ENCODE measurements around the gene NDUFV1.
"Not testable (repeated sequence)": the region's sequence is repeated elsewhere in the genome, so short reads cannot be mapped to it uniquely, and the experiment has no call there.

NDUFV1 gene

DNA sequence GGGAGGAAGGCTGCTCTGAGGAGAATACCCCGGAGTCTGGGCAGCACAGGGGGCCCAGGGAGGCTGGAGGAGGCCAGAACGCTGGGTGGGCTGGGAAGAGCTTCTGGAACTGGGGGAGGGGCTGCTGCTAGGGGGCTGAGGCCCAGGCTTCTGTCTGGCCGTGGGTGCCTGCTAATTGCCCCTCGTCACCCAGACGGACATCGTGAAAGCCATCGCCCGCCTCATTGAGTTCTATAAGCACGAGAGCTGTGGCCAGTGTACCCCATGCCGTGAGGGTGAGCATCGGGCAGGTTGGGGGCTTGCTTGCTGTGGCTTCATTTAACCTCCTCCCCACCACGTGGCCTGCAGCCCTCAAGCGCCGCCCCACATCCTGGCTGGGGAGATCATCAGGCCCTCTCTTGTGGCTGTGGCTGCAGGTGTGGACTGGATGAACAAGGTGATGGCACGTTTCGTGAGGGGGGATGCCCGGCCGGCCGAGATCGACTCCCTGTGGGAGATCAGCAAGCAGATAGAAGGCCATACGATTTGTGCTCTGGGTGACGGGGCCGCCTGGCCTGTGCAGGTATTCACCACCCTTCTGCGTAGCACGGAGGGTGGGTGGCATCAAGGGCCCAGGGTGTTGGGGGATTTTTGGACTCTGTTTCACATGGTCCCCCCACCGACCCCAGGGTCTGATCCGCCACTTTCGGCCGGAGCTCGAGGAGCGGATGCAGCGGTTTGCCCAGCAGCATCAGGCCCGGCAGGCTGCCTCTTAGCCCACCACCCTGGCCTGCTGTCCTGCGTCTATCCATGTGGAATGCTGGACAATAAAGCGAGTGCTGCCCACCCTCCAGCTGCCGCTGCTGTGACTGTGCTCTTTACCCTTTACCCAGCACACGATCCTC lies 5.2 kb downstream of the NDUFV1 start:
- DNase-seq (ENCODE audit: low spot score), result no peak

DNA sequence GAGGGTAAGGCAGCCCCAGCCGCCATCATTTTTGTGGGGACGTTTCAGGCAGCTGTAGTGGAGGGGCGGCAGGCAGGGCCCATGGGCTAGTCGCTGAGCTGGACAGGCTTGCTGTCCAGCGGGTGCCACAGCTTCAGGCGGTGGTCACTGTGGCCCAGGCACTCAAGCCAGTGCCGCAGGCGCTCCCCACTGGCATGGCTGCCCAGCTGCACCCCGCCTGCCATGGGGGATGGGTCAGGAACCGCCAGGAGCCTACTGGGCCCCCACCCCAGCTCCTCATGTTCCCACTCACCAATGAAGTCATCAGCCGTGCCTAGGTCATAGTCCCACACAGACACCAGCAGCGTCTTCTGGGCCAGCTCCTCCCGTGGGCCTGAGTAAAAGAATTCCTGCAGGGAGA lies 6.0 kb downstream of the NDUFV1 start:
- DNase-seq (ENCODE audit: low spot score), result no peak

DNA sequence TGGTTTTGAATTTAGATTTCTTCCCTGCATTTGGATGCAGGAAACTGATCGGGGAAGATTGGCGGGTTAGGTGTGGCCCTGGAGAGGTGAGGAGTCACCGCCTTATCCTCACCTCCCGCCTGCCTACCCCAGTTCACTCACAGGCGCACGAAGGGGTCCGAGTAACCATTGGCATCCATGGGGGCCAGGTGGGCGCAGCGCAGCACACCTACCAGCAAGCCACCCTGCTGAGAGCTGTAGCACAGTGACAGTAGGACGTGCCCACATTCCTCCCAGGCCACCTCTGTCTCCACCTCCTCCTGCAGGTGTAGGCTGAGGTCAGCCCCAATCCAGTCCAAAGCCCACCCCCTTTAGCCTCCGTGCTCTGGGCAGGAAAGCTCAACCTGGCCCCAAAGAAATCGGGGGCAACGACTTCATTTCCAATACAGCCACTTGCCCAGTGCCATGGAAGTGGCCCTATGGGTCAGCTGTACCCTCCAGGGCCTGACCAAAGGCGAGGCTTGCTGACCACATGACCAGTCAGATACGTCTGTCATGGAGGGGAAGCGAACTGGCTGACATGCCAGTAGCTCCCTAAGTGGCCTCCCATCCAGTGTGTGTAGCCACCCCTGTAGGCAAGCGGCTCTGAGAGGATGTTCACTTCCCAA lies 6.7 kb downstream of the NDUFV1 start:
- DNase-seq (ENCODE audit: low spot score), result no peak

DNA sequence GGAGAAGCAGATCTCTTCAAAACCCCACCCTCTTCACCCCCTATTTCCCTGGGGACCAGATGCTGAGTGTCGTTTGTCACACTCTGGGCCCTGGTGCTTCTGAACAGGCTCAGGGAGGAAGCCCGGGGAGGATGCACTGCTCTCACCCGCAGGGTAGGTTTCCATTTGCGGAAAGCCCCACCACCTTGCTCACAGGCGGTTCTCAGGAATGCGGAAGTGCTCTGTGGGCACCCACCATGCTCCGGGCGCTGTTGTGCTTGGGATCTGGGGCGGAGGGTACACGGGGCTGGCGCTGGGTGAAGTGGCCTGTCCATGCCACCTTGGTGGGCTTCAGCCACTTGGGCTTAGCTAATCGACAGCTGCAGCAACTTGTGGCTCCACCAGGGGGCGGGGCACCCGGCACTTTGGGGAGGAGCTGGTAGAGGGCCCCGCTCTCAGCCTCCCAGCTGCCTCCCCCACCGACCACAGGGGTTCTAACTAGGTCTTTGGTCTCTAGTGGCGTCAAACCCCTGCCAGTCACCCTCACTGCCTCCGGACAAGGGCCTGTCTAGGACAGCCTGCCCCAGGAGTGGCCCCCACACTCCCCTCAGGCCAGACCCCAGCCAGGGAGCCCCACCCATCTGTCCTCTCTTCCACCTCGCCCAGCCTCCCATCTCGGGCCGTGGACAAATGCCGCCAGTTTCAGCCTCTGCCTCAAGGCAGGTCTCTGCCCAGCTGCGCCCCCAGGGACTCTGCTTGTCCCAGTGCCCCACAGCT lies 7.4 kb downstream of the NDUFV1 start:
- peak; percentile 65 for DNase-seq (ENCODE audit: low spot score)

DNA sequence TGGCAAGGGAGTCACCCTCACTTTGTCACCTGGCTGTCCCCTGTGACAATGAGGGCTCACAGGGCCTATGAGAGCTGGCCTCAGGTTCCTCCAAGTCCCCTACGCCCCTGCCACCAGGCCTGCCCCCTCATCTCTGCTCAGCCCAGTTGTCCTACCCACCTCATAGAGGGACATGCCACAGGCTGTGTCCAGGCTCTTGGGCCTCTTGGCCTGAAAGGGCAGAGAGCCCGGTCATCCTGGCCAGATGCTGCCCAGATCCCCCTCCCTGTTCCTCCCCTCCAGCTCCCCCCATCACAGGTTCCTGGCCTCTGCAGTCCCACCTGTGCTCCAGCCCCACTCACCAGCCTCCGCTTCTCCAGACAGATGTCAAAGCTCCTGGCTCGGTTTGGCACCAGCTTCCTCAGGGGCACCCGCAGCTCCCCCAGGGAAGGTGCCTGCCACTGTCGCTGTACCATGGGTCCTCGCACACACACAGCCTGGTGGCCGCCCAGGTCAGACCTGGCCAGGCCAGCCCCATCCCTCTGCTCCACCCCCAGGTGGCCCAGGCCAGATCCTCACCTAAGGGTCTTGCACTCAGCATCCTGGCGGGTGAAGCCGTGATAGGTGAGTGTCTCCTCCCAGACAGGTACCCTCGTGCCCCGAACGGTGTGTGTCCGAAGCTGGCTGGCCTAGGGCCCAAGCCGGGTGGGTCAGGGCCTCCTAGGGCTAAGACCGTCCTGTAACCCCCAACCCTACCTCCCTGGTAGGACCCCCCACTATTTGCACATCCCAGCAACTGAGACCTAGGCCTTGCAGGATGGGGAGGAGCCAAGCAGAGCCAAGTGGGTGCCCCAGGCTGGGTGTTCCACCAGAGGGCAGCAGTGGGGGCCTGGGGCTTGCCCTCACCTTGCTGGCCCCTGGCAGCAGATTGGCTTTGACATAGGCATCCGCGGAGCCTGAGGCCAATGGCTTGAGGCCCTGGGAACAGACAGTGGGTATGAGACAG lies 8.3 kb downstream of the NDUFV1 start:
- peak; percentile 43 for DNase-seq (ENCODE audit: low spot score)

DNA sequence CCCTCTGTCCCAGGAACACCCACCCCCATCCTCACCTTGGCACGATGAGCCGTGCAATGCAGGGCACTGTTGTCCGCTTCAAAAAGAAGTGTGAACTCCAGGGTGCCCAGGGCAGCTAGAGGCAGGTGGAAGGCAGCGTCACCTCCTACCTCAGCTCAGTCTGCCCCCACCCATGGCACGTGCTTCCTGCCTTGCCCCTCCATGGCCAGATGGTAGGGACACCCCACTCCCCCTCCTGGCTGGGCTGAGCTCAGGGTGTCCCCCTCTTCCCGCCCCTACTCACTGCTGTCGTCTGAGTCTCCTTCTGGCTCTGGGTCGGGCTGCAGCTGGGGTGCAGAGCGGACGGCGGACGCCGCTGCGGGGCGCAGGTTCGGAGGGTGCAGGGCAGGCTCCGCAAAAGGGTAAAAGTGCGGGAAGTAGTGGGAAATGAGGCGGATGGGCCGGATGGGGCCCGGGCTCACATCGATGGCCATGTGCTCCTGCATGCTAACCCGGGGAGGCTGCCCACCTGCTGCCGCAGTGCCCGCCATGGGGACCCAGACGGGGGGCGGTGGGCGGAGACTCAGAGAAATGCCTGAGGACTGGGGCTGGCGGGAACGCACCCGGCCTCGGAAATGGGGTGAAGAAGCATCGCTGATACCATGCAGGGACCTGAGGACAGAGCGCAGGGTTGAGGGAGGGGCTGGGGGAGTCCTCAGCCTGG lies 9.1 kb downstream of the NDUFV1 start:
- DNase-seq (ENCODE audit: low spot score), result no peak

DNA sequence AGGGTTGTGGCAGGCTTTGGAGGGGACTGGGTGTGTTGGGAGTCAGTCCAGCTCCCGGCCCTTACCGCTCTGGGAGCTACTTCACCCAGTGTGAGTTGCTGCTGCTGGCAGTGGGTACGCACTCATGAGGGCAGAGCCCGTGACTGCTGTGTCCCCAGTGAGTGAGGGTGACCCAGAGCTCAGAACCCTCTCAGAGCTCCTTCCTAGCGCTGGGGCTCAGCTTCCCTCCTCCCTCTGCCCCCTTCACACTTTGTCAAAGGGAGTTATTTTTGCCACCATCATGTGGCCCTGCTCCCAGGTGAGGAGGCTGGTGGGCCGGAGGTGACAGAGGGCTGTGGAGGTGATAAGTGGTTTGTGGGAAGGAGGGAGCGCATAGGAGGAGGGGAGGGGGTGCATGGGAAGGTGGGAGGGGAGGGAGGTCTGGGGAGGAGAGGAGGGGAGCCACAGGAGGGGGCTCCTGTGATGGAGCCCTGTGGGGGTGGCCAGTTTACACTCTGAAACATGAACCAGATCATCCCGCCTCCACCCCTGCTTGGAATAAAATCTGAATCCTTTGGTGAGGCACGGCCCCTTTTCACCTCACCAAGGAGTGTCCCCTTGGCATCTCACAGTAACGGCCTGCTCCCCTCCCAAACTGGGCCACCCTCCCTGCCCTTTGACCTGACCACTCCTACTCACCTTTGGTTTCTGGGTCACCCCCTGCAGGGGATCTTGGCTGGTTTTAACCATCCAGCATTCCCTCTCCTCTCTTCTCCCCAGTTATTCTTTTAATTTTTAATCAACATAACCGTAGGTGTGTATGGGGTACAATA lies 9.9 kb downstream of the NDUFV1 start:
- no peak for DNase-seq (ENCODE audit: low spot score)

DNA sequence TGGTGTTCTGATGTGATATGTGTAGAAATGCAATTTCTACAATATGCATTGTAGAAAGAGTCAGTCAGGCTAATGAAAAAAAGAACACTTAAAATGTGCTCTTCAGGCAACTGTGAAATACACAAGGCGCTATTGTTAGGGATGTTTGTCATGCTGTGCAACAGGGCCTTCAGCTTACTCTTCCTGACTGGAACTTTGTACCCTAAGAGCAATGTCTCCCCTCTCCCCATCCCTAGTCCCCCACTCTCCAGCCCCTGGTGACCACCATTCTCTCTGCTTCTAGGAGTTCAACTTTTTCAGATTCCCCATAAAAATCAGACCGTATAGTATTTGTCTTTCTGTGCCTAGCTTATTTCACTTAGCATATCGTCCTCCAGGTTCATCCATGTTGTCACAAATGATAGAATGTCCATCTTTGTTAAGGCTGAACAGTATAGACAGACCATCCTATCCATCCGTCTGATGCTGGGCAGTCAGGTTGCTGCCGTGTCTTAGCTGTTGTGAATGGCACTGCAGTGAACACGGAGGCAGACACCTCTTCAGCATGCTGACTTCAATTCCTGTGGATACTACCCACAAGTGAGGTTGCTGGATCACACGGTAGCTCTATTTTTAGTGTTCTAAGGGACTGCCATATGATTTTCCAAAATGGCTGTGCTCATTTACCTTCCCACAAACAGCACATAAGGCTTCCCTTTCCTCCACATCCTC lies 10.7 kb downstream of the NDUFV1 start:
- no peak for DNase-seq (ENCODE audit: low spot score)

DNA sequence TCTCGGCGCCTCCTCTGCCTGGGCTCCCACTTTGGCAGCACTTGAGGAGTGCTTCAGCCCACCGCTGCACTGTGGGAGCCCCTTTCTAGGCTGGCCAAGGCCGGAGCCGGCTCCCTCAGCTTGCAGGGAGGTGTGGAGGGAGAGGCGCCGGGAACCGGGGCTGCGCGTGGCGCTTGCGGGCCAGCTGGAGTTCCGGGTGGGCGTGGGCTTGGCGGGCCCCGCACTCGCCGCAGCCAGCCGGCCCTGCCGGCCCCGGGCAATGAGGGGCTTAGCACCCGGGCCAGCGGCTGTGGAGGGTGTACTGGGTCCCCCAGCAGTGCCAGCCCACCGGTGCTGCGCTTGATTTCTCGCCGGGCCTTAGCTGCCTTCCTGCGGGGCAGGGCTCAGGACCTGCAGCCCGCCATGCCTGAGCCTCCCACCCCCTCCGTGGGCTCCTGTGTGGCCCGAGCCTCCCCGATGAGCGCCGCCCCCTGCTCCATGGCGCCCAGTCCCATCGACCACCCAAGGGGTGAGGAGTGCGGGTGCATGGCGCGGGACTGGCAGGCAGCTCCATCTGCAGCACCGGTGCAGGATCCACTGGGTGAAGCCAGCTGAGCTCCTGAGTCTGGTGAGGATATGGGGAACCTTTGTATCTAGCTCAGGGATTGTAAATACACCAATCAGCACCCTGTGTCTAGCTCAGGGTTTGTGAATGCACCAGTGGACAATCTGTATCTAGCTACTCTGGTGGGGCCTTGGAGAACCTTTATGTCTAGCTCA lies 12.3 kb downstream of the NDUFV1 start:
- DNase-seq (ENCODE audit: low spot score), result not testable (repeated sequence)

DNA sequence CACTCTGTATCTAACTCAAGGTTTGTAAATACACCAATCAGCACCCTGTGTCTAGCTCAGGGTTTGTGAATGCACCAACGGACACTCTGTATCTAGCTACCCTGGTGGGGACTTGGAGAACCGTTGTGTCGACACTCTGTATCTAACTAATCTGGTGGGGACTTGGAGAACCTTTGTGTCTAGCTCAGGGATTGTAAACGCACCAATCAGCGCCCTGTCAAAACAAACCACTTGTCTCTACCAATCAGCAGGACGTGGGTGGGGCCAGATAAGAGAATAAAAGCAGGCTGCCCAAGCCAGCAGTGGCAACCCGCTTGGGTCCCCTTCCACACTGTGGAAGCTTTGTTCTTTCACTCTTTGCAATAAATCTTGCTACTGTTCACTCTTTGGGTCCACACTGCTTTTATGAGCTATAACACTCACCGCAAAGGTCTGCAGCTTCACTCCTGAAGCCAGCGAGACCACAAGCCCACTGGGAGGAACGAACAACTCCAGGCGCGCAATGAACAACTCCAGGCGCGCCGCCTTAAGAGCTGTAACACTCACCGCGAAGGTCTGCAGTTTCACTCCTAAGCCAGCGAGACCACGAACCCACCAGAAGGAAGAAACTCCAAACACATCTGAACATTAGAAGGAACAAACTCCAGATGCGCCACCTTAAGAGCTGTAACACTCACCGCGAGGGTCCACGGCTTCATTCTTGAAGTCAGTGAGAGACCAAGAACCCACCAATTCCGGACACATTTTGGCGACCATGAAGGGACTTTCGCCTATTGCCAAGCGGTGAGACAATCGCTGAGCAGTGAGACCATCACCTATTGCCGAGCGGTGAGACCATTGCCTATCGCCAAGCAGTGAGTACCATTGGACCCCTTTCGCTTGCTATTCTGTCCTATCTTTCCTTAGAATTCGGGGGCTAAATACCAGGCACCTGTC lies 13.2 kb downstream of the NDUFV1 start:
- DNase-seq (ENCODE audit: low spot score), result not testable (repeated sequence)

DNA sequence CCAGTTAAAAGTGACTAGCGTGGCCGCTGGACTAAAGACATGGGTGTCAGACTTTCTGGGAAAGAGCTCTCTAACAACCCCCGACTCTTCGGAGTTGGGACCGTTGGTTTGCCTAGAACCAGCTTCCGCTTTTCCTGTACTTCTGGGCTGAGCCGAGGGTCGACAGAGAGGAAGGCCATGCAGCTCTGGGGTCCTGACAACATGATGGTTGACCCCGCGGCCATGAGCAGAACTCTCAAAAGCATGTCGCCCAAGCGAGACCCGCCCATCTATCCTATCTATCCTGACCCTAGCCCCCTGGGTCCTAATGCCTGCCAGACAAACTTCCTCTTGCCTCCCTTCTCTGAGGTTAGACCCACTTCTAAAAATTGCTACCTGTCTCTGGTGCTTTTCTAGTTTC lies 13.9 kb downstream of the NDUFV1 start:
- DNase-seq (ENCODE audit: low spot score), result not testable (repeated sequence)

DNA sequence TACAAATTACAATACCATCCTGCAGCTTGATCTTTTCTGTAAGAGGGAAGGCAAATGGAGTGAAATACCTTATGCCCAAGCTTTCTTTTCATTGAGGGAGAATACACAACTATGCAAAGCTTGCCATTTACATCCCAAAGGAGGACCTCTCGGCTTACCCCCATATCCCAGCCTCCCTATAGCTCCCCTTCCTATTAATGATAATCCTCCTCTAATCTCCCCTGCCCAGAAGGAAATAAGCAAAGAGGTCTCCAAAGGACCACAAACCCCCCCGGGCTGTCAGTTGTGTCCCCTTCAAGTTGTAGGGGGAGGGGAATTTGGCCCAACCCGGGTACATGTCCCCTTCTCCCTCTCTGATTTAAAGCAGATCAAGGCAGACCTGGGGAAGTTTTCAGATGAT lies 15.2 kb downstream of the NDUFV1 start:
- not testable (repeated sequence) for DNase-seq (ENCODE audit: low spot score)

DNA sequence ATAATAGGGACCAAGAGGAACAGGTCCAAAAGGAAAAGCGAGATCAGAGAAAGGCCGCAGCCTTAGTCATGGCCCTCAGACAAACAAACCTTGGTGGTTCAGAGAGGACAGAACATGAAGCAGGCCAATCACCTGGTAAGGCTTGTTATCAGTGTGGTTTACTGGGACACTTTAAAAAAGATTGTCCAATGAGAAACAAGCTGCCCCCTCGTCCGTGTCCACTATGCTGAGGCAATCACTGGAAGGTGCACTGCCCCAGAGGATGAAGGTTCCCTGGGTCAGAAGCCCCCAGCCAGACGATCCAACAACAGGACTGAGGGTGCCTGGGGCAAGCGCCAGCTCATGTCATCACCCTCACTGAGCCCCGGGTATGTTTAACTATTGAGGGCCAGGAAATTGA lies 16.2 kb downstream of the NDUFV1 start:
- DNase-seq (ENCODE audit: low spot score), result not testable (repeated sequence)

DNA sequence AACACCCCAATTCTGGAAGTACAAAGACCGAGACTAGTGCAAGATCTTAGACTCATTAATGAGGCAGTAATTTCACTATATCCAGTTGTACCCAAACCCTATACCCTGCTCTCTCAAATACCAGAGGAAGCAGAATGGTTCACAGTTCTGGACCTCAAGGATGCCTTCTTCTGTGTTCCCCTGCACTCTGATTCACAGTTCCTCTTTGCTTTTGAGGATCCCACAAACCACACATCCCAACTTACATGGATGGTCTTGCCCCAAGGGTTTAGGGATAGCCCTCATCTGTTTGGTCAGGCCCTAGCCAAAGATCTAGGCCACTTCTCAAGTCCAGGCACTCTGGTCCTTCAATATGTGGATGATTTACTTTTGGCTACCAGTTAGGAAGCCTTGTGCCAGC lies 17.1 kb downstream of the NDUFV1 start:
- DNase-seq (ENCODE audit: low spot score), result not testable (repeated sequence)

DNA sequence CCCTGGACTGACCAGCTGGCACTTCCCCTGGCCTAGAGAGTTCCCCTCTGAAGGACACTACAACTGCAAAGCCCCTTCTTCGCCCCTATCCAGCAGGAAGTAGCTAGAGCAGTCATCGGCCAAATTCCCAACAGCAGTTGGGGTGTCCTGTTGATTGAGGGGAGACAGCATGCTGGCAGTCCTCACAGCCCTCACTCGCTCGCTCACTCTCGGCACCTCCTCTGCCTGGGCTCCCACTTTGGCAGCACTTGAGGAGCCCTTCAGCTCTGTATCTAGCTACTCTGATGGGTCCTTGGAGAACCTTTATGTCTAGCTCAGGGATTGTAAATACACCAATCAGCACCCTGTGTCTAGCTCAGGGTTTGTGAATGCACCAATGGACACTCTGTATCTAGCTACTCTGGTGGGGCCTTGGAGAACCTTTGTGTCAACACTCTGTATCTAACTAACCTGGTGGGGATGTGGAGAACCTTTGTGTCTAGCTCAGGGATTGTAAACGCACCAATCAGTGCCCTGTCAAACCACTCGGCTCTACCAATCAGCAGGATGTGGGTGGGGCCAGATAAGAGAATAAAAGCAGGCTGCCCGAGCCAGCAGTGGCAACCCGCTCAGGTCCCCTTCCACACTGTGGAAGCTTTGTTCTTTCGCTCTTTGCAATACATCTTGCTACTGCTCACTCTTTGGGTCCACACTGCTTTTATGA lies 19.5 kb downstream of the NDUFV1 start:
- not testable (repeated sequence) for DNase-seq (ENCODE audit: low spot score)

DNA sequence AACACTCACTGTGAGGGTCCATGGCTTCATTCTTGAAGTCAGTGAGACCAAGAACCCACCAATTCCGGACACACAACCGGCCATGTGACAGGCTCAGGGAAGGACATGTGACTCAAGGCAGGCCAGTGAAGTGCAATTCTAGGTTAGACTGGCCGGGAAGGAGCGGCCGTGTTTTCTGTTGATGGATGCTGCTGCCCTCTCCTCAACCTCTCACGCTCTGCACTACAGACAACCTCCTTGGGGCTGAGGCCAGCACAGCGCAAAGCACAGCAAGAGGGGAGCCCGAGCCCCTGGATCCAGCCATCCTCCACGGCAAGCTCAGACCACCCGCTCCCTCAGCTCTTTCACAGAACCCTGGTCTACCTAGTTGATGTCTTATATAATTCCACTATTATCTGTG lies 20.2 kb downstream of the NDUFV1 start:
- DNase-seq (ENCODE audit: low spot score), result no peak

DNA sequence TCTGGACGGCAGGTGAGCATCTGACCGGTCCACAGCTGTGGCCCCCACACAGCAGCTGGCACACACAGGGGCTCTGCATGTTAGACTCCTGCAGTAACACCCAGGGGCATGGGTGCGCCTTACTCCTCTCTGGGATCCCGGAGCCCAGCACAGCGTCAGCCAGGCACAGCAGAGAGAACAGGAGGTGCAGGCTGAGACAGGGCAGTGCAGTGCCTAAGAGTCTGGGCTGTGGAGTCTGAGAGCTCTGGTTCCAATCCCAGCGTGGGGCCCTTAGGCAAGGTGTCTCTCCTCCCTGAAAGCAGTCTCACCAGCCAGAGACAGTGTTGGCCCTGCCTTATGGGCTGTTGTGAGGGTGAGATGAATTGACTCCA lies 20.7 kb downstream of the NDUFV1 start:
- DNase-seq (ENCODE audit: low spot score), result no peak
